ENCODE results near the gene WBP2.

DNA sequence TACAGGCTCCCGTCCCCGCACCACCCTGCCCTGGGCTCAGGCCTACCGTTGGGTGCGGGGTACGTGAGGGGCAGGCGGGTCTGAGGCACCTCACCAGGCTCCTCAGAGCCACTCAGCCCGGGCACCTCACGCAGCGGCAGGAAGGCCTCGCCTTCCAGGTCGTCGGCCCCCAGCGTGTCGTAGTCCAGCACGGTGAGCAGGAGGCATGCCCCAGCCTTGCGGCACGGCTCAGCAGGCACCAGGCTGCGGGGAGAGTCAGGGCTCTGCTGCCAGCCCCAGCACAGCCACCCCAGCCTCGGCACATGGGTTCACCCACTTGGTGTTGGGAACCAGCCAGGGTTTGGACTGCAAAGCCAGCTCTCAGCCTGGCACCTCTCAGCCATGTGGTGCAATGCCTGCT lies 26.4 kb downstream of the WBP2 start:
- TF ChIP-seq, protein P1, sequence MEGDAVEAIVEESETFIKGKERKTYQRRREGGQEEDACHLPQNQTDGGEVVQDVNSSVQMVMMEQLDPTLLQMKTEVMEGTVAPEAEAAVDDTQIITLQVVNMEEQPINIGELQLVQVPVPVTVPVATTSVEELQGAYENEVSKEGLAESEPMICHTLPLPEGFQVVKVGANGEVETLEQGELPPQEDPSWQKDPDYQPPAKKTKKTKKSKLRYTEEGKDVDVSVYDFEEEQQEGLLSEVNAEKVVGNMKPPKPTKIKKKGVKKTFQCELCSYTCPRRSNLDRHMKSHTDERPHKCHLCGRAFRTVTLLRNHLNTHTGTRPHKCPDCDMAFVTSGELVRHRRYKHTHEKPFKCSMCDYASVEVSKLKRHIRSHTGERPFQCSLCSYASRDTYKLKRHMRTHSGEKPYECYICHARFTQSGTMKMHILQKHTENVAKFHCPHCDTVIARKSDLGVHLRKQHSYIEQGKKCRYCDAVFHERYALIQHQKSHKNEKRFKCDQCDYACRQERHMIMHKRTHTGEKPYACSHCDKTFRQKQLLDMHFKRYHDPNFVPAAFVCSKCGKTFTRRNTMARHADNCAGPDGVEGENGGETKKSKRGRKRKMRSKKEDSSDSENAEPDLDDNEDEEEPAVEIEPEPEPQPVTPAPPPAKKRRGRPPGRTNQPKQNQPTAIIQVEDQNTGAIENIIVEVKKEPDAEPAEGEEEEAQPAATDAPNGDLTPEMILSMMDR (IDR thresholded peaks at IDR 0.05; ENCODE audit: borderline replicate concordance, extremely low read depth, low read length, poor library complexity, severe bottlenecking) = no peak
- no peak for TF ChIP-seq EZH2 (IDR thresholded peaks at IDR 0.05; ENCODE audit: borderline replicate concordance, low read depth, low read length, severe bottlenecking)
